ENCODE measurements around the gene DIPK2A. TPM values are rescaled to one million over a fixed set of nuclear protein-coding genes. Genes with fewer than 3 reads are reported as not detected.

Gene DIPK2A
- total RNA-seq, 2 experiments from 2014 or later, result 17.5 to 18.2 TPM

DNA sequence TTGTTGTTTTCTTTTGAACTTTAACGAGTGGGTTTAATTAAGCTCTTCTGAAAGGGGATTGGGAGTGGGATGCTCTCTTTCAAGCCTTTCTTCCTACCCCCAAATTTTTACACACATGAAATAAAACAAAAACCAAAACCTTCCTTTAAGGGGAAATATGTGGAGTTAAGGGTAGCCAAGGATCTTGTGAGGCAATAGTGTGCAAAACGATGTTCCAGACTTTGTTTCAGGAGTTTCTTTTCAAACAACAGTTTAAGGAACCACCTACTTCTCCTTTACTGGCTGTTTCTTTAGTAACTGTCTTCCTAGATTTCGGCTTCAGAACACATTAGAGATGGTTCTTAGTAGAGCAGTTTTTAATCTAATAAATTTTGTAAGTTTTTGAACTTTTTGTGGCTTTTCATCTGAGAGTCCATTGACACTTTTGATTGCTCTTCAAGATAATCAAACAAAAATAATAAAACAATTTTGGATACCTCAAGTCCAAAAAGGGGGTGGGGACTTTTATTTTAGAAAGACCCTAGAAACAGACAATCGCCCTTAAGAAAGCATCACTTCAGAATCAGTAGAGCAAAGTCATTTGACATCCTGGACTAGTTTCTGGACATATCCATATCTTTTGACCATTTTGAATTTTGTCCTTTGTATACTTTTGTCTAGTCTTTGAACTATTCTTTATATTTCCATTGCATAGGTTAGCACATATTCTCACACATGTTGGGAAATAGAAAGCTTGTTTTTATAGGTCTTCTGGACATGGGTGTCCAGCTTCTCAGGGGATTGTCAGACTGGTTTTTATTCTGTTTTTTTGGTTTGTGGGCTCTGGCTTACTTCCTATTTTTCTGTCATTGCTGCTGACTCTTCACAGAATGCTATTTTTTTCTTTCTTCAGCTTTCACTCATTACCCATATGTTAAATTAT, 6.0 kb downstream of the DIPK2A start:
- H3K27ac ChIP-seq (ENCODE audit: low read depth in 1 of 2, low read length in 2 of 2), result no peak overlapping the region

DNA sequence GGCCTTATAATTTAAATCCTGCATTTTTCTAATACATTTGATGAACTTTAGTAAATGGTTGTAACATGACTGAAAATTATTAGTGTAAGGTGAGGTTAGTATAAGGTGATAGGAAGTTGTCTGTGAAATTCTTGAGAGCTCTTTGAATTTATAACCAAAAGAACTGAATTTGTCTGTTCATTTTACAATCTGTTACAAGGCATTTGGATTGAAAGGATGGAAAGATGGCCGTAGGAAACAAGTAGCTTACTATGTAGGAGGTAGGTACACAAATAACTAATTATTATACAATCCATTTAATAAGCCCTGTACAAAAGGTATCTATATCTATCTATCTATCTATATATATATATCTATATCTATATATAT, 6.6 kb downstream of the DIPK2A start:
- TF ChIP-seq, protein P1, sequence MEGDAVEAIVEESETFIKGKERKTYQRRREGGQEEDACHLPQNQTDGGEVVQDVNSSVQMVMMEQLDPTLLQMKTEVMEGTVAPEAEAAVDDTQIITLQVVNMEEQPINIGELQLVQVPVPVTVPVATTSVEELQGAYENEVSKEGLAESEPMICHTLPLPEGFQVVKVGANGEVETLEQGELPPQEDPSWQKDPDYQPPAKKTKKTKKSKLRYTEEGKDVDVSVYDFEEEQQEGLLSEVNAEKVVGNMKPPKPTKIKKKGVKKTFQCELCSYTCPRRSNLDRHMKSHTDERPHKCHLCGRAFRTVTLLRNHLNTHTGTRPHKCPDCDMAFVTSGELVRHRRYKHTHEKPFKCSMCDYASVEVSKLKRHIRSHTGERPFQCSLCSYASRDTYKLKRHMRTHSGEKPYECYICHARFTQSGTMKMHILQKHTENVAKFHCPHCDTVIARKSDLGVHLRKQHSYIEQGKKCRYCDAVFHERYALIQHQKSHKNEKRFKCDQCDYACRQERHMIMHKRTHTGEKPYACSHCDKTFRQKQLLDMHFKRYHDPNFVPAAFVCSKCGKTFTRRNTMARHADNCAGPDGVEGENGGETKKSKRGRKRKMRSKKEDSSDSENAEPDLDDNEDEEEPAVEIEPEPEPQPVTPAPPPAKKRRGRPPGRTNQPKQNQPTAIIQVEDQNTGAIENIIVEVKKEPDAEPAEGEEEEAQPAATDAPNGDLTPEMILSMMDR (IDR thresholded peaks at IDR 0.05), result no peak
- ChIA-PET CTCF (no interaction called here), POLR2A (no interaction called here)
- no peak for ATAC-seq (ENCODE audit: poor library complexity)
- Histone ChIP-seq H3K9me3 (ENCODE audit: control insufficient read depth in 1 of 2, insufficient read depth in 1 of 2, low read length in 2 of 2) (no peaks in the 10 kb centered on the region), H3K4me1 (ENCODE audit: insufficient read depth, low read length) (peaks cover 5% of the 10 kb centered on the region), H3K27me3 (ENCODE audit: control insufficient read depth in 1 of 2, insufficient read depth in 2 of 2, low read length in 2 of 2) (no peaks in the 10 kb centered on the region), H3K4me3 (ENCODE audit: low read length) (no peak overlapping the region), H3K36me3 (ENCODE audit: insufficient read depth, low read length) (no peaks in the 10 kb centered on the region), H3K27ac (ENCODE audit: low read depth in 1 of 2, low read length in 2 of 2) (no peak overlapping the region)
- H3K4me3 Mint-ChIP-seq, result peak overlapping the region; percentile 31
- H3K27ac Mint-ChIP-seq, result no peak overlapping the region
- peaks cover 91% of the 10 kb centered on the region for H3K4me1 Mint-ChIP-seq (ENCODE audit: low read depth)
- peaks cover 18% of the 10 kb centered on the region for H3K36me3 Mint-ChIP-seq (ENCODE audit: low read depth)
- no peak for DNase-seq
- H3K27me3 Mint-ChIP-seq, result no peaks in the 10 kb centered on the region
- intact Hi-C loops (cut with DNase I, micrococcal nuclease), result loop anchor here in 1 of 2 experiments (10.0 kb wide), 1 partner anchor 863 kb away; the partner anchor contains the start of gene CHST2
- H3K9me3 Mint-ChIP-seq, result no peaks in the 10 kb centered on the region

More for the DNA sequence above, 6.0 kb downstream of the DIPK2A start:
- Histone ChIP-seq H3K4me3 (ENCODE audit: low read length) (no peak overlapping the region), H3K4me1 (ENCODE audit: insufficient read depth, low read length) (peaks cover 5% of the 10 kb centered on the region), H3K9me3 (ENCODE audit: control insufficient read depth in 1 of 2, insufficient read depth in 1 of 2, low read length in 2 of 2) (no peaks in the 10 kb centered on the region), H3K27me3 (ENCODE audit: control insufficient read depth in 1 of 2, insufficient read depth in 2 of 2, low read length in 2 of 2) (no peaks in the 10 kb centered on the region), H3K36me3 (ENCODE audit: insufficient read depth, low read length) (no peaks in the 10 kb centered on the region)
- TF ChIP-seq, protein P1 (IDR thresholded peaks at IDR 0.05), result no peak
- Mint-ChIP-seq H3K27ac (no peak overlapping the region), H3K36me3 (ENCODE audit: low read depth) (peaks cover 16% of the 10 kb centered on the region), H3K4me1 (ENCODE audit: low read depth) (peaks cover 86% of the 10 kb centered on the region), H3K9me3 (no peaks in the 10 kb centered on the region), H3K27me3 (no peaks in the 10 kb centered on the region), H3K4me3 (peak overlapping the region; percentile 45)
- intact Hi-C loops (cut with DNase I, micrococcal nuclease), result loop anchor here in 1 of 2 experiments (10.0 kb wide), 1 partner anchor 863 kb away; the partner anchor contains the start of gene CHST2
- POLR2A ChIA-PET, result no interaction called here
- peak in 2 of 14 experiments; percentile 12 to 32 for DNase-seq
- CTCF ChIA-PET, result no interaction called here
- no peak for ATAC-seq (ENCODE audit: poor library complexity)

DNA sequence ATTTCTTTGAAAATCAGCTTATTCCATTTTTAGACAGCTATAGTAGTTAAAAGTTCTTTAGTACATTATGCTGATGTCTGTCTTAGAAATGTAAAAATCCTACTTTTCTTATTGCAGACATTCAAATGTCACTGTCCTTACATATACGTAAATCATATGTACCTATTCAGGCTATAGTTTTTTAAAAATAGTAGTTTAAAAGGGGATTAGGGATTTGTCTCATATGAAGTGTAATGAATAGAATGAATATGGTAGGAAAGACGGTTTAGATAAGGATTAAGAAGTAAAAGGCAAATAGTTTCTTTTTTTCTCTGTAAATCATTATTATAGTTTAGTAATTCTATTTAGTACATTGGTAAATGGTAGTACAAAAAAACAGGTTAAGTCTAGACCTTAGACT, 7.4 kb downstream of the DIPK2A start:
- no peaks in the 10 kb centered on the region for H3K36me3 ChIP-seq (ENCODE audit: insufficient read depth, low read length)
- intact Hi-C loops (cut with DNase I, micrococcal nuclease), result loop anchor here in 1 of 2 experiments (10.0 kb wide), 1 partner anchor 864 kb away; the partner anchor contains the start of gene CHST2
- Mint-ChIP-seq H3K9me3 (no peaks in the 10 kb centered on the region), H3K4me3 (no peak overlapping the region), H3K36me3 (ENCODE audit: low read depth) (peaks cover 20% of the 10 kb centered on the region), H3K27ac (no peak overlapping the region), H3K27me3 (no peaks in the 10 kb centered on the region), H3K4me1 (ENCODE audit: low read depth) (peaks cover 91% of the 10 kb centered on the region)
- TF ChIP-seq, protein P1 (IDR thresholded peaks at IDR 0.05), result no peak
- ATAC-seq (ENCODE audit: poor library complexity), result no peak
- no peak overlapping the region for H3K4me3 ChIP-seq (ENCODE audit: low read length)
- H3K4me1 ChIP-seq (ENCODE audit: insufficient read depth, low read length), result no peaks in the 10 kb centered on the region
- CTCF ChIA-PET, result no interaction called here
- no peaks in the 10 kb centered on the region for H3K9me3 ChIP-seq (ENCODE audit: control insufficient read depth in 1 of 2, insufficient read depth in 1 of 2, low read length in 2 of 2)
- POLR2A ChIA-PET, result no interaction called here
- DNase-seq, result no peak
- H3K27ac ChIP-seq (ENCODE audit: low read depth in 1 of 2, low read length in 2 of 2), result no peak overlapping the region
- H3K27me3 ChIP-seq (ENCODE audit: control insufficient read depth in 1 of 2, insufficient read depth in 2 of 2, low read length in 2 of 2), result no peaks in the 10 kb centered on the region
